Stimulated activated CD8-positive, alpha-beta memory T cell treated with anti-CD3 and anti-CD28 coated beads, Interleukin-12 subunit alpha, Interleukin-12 subunit beta, amount 100 ng/mL, for 24 hours (primary cell): ENCODE results near the gene RPLP2.
A peak's percentile ranks its signal among the peaks of the same experiment; 100 is the strongest.

Experiments used
- DNase-seq: peaks from one replicate; pipeline ENCODE4 v3.0.0-alpha.2; 2020; ENCODE audit errors: extremely low read depth

The RPLP2 gene

GRCh38 chr11:791658-792534 is 17.9 kb upstream of the RPLP2 start:
- no peak for DNase-seq

- no peak for DNase-seq
Measured at GRCh38 chr11:792535-792821, 17.3 kb upstream of the RPLP2 start.

DNA sequence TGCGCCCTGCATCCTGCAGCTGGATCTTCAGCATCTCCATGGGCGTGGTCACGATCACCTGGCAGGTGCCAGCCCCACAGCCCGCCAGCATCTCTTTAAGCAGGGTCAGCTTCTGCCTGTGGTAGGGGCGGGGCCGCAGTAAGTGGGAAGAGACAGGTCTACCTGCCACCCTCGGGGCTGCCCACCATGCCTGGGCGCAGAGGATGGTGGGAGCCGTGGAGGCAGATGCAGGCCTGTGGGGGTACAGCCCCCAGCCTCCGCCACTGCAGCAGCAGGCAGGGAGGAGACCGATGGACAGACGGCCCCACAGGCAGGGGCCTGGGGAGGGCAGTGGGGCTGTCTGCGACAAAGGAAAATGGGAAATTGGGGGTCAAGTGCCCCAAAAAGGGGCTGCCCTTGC is 16.9 kb upstream of the RPLP2 start:
- DNase-seq, result no peak

DNA sequence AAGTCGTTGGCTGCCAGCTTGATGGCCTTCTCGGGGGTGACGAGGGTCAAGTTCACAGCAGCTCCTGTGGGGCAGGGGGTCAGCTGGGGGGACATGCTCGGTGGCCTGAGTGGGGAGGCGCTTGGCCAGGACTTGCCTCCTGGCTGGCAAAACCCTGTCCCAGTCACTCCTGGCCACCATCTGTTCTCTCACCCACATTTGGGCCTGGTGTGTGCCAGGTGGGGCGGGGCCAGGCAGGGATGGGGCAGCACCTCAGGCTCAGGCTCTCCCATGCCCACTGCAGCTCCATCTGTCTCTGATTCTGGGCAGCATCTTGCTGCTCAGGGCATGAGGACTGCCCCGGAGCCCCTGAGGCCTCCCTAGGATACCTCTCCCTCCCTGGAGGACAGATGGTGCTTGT is 16.2 kb upstream of the RPLP2 start:
- DNase-seq, result no peak

DNA sequence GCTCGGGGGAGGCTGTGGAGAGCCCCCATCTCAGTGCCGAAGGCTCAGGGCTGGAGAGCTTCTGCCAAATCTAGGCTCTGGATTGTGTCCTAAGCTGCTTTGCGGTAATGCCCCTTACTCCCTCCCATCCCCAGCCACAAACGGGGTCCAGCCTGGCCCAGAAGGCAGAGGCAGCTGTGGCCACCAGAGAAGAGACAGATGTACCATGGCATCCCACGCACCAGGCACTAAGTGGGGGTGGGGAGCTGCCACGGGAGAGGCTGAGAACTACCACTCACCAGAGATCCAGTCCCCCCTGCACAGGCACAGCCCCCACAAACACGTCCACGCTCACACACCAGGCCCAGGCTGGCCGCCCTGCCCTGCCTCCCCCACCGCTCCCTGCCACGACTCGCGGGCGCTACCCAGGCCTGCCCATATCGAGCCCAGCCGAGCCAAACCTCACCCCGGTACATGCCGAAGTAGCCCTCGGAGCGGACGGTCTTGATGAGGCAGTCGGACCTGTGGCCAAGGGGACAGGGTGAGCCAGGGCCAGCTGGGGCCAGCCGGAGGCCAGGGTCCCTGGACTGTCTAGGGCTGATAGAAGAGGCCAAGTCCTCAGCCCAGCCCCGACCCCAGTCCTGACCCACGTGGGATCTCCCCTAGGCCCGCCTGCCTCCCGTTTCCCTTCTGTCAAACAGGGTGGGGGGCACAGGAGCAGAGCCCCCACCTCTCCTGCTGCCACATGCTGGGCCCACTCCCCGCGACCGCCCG is 15.6 kb upstream of the RPLP2 start:
- no peak for DNase-seq

- DNase-seq, result no peak
Measured at GRCh38 chr11:794766-795633, 14.8 kb upstream of the RPLP2 start.

GRCh38 chr11:795634-796564 is 13.9 kb upstream of the RPLP2 start:
- peak; percentile 68 for DNase-seq

- DNase-seq, result no peak
Measured at GRCh38 chr11:796565-797295, 13.0 kb upstream of the RPLP2 start.

DNA sequence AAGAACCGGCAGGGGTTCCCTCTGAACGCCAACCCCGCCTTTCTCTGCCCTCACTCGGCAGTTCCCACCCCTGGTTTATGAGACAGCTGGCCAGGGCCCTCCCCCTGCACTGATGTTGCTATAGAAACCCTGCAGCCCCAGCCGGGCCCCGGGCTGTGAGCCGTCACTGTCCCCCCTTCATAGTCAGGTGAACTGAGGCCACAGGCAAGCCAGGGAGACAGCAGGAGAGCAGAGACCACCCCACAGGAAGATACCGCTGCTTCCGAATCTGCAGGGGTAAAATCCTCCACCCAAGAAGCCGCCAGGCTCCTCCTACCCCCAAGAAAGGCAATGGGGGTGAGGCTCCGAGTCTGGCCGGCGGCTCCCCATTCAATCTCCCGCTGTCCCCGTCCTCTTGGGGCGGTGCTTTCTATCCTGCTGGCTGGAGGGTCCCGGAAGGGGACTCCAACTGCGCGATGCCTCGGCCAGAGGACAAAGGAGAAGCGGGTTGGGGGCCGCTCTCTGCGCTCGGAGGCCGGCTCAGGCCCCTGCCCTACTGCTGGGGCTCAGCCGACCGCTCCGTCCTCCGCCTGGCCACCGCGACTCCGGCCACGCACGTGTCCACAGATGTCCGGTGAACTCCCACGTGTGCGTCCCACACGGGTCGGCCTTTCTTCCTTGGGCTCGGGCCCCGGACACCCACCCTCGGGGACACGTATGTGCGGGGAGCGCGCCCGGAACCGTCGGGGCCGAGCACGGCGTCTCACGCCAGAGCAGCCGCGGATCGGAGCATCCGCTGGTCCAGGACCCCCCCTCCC is 12.3 kb upstream of the RPLP2 start:
- DNase-seq, result peak; percentile 61

DNA sequence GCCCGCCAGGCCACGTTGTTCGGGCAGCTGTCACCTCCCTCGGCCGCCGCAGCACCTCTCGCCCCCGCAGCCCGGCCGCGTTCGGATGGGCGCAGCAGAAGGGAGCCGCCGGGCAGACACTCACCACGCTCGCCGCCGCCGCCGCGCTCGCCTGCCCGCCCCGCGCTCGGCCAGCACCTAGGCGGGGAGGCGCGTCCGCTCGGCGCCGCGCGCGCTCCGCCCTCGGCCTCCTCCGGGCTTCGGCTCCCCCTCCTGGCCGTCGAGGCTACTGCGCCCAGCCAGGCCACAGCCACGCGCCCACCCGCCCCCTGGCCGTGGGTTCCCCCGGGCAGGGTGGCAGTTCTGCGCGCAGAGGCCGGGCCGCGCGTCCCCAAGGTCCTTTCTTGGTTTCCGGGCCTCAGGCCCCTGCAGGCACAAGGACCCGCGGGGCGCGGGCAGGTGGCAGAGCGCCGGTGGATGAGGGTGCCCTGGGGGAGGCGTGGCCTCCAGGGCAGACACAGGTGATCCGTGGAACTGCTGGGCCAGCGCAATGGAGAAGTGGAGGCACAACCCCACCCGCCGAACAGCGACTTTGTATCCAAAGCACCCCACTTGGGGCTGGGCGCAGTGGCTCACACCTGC is 11.6 kb upstream of the RPLP2 start, which contains the start of gene SLC25A22:
TSS of gene SLC25A22 (minus strand) at position 189 of the 621 bp plus-strand sequence. CDS start 3,275 bp downstream, outside the sequence.
- DNase-seq, result no peak

DNA sequence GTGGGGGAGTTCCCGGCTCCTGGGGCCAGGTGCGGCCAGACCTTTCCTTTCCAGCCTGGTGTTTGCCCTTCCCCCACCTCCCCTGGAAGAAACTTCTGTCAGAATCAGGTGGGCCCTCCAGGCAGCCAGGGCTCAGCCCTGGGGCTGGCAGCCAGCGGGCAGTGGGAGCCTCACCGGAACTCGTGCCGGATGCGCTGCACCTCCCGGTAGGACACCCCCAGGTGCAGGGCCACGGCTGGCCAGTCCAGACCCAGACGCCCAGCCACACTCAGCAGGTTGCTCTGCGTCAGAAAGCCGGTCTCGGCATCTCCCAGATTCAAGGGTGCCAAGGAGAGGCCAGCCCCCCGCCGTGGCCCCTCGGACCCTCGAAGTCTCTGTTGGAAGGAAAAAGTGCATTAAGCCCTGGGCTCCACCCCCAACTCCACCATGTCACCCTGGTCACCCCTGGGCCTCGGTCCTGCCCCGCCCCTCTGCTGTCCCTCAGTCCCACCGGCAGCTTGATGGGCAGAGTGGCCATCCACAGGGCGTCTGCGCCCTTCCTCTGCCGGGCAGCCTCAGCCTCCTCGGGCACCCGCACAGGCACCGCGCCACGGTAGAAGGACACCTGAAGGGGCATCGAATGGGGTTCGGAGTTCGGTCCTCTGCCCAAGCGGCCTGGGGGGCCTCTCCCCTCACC is 10.0 kb upstream of the RPLP2 start:
- no peak for DNase-seq

- DNase-seq, result no peak
Measured at GRCh38 chr11:800473-800872, 9.3 kb upstream of the RPLP2 start.

DNA sequence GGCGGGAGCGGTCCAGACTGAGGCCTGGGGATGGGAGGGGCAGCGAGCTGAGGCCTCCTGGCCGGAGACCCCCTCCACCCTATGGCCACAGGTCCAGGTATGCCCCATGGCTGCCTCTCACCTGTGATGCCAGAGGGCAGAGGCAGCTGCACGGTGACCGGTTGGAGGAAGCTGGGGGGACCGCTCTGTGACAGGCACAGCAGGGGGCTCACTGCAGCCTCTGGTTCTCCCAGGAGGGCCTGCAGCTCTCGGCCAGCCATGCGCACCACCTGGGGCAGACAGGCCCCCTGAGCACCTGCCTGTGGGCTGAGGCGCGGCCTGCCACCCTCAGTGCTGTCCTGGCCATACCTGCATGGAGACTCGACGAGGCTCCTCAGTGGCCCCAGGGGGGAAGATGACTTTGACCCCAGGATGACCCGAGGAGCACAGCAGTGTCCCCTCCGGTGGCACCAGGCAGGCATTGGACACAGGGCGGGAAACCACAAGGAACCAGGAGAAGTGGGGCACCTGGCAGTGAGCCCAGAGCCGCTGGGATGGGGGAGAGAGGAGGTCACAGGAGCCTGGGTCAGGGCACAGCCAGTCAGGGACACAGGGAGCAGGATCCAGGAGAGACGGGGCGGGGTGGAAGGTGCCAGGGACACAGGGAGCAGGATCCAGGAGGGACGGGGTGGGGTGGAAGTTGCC is 8.5 kb upstream of the RPLP2 start:
- DNase-seq, result no peak

- DNase-seq, result no peak
Measured at GRCh38 chr11:802018-802617, 7.6 kb upstream of the RPLP2 start.

GRCh38 chr11:802693-803466 is 6.9 kb upstream of the RPLP2 start:
- no peak for DNase-seq

DNA sequence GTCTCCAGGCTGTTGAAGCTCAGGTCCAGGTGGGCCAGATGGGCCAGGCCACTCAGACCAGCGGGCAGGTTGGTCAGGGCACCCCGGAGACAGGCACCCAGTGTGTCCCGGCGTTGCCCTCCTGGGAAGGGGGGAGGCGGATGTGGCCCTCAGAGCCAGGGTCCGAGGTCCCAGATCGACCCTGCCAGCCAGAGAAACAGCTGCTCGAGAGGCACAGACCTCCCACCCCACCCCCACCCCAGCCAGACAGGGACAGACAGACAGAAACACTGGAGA is 6.4 kb upstream of the RPLP2 start:
- no peak for DNase-seq
